NT2/D1 (cell line): ENCODE results near the gene METRNL.

Experiments used
- DNase-seq: peaks from one replicate; pipeline ENCODE4 v3.0.0-alpha.2; 2011; ENCODE audit warnings: low read depth, low spot score
- H3K27me3 ChIP-seq: 2 replicates; pipeline ENCODE4 v1.6.0; 2011; ENCODE audit warnings: mild to moderate bottlenecking; ENCODE audit not compliant: insufficient read length, insufficient read depth
- H3K36me3 ChIP-seq: 2 replicates; pipeline ENCODE4 v1.6.1; 2011; ENCODE audit warnings: mild to moderate bottlenecking, low read length, mixed read lengths; ENCODE audit not compliant: insufficient read depth, insufficient read length
- H3K4me1 ChIP-seq: 2 replicates; pipeline ENCODE4 v1.5.1; 2011; ENCODE audit not compliant: insufficient read depth, insufficient read length
- H3K4me3 ChIP-seq: 2 replicates; pipeline ENCODE4 v1.5.1; 2011; ENCODE audit warnings: low read depth; ENCODE audit not compliant: insufficient read length
- H3K9ac ChIP-seq: 2 replicates; pipeline ENCODE4 v1.6.0; 2011; ENCODE audit warnings: low read depth; ENCODE audit not compliant: insufficient read length
- H3K9me3 ChIP-seq: 2 replicates; pipeline ENCODE4 v1.5.1; 2011; ENCODE audit warnings: mild to moderate bottlenecking, low read length; ENCODE audit not compliant: insufficient read depth
- SUZ12 ChIP-seq: IDR thresholded peaks from 2 replicates; pipeline ENCODE4 v1.6.1; 2011; ENCODE audit not compliant: insufficient read length, insufficient read depth; ENCODE audit errors: extremely low read depth
- YY1 ChIP-seq: IDR thresholded peaks from 2 replicates; pipeline ENCODE4 v1.6.1; 2011; ENCODE audit not compliant: insufficient read length, insufficient read depth
- ZNF274 ChIP-seq: IDR thresholded peaks from 2 replicates; pipeline ENCODE4 v1.6.1; 2011; ENCODE audit warnings: mild to moderate bottlenecking, low read depth, low read length

Gene METRNL

GRCh38 chr17:83069931-83070742 is 9.3 kb upstream of the METRNL start:
- TF ChIP-seq YY1 (no peak), ZNF274 (no peak), SUZ12 (no peak)
- H3K27me3 ChIP-seq, result peaks cover under 1% of the 10 kb centered on the region
- DNase-seq, result no peak
- H3K4me3 ChIP-seq, result no peak overlapping the region
- peaks cover 3% of the 10 kb centered on the region for H3K4me1 ChIP-seq
- H3K9me3 ChIP-seq, result no peaks in the 10 kb centered on the region
- no peak overlapping the region for H3K9ac ChIP-seq
- no peaks in the 10 kb centered on the region for H3K36me3 ChIP-seq

GRCh38 chr17:83070800-83071341 is 8.5 kb upstream of the METRNL start:
- no peak for DNase-seq
- Histone ChIP-seq H3K9me3 (no peaks in the 10 kb centered on the region), H3K36me3 (no peaks in the 10 kb centered on the region), H3K9ac (no peak overlapping the region), H3K27me3 (peaks cover 6% of the 10 kb centered on the region), H3K4me3 (no peak overlapping the region), H3K4me1 (peaks cover 3% of the 10 kb centered on the region)
- TF ChIP-seq ZNF274 (no peak), SUZ12 (no peak), YY1 (no peak)

- H3K4me3 ChIP-seq, result no peak overlapping the region
These were observed 8.0 kb upstream of the METRNL start for GRCh38 chr17:83071365-83071764.

GRCh38 chr17:83071966-83072562 is 7.3 kb upstream of the METRNL start:
- Histone ChIP-seq H3K27me3 (peaks cover 15% of the 10 kb centered on the region), H3K4me3 (no peak overlapping the region), H3K9me3 (no peaks in the 10 kb centered on the region; the same call in 1 of the 2 replicates), H3K4me1 (peaks cover 6% of the 10 kb centered on the region), H3K9ac (no peak overlapping the region), H3K36me3 (no peaks in the 10 kb centered on the region)
- DNase-seq, result no peak
- TF ChIP-seq SUZ12, result no peak

More at GRCh38 chr17:83071365-83071764, 8.0 kb upstream of the METRNL start:
- peaks cover 8% of the 10 kb centered on the region for H3K27me3 ChIP-seq
- peaks cover 3% of the 10 kb centered on the region for H3K4me1 ChIP-seq
- H3K9me3 ChIP-seq, result no peaks in the 10 kb centered on the region; the same call in 1 of the 2 replicates
- H3K9ac ChIP-seq, result no peak overlapping the region
- DNase-seq, result no peak
- no peaks in the 10 kb centered on the region for H3K36me3 ChIP-seq
- no peak for TF ChIP-seq YY1
- TF ChIP-seq ZNF274, result no peak
- no peak for TF ChIP-seq SUZ12

GRCh38 chr17:83072600-83073358 is 6.6 kb upstream of the METRNL start:
- TF ChIP-seq YY1, result no peak
- TF ChIP-seq ZNF274, result no peak
- no peak for TF ChIP-seq SUZ12

GRCh38 chr17:83073389-83074063 is 5.9 kb upstream of the METRNL start:
- TF ChIP-seq ZNF274, result no peak
- no peak for TF ChIP-seq YY1
- TF ChIP-seq SUZ12, result no peak
- Histone ChIP-seq H3K27me3 (peaks cover 30% of the 10 kb centered on the region), H3K9me3 (no peaks in the 10 kb centered on the region; the same call in 1 of the 2 replicates), H3K4me3 (no peak overlapping the region), H3K36me3 (no peaks in the 10 kb centered on the region), H3K4me1 (peaks cover 10% of the 10 kb centered on the region), H3K9ac (no peak overlapping the region)
- DNase-seq, result no peak

More at GRCh38 chr17:83072600-83073358, 6.6 kb upstream of the METRNL start:
- Histone ChIP-seq H3K27me3 (peaks cover 22% of the 10 kb centered on the region), H3K9me3 (no peaks in the 10 kb centered on the region; the same call in 1 of the 2 replicates), H3K4me1 (peaks cover 6% of the 10 kb centered on the region), H3K4me3 (no peak overlapping the region), H3K9ac (no peak overlapping the region), H3K36me3 (no peaks in the 10 kb centered on the region)
- DNase-seq, result no peak
